Aorta (tissue), 5 donors: ENCODE measurements around the gene SLC10A7. TPM values are rescaled to one million over a fixed set of nuclear protein-coding genes. Genes with fewer than 3 reads are reported as not detected.

Experiments
- ATAC-seq: fragments of 200-7000 bp; cut with Tn5 transposase; one replicate; pipeline ENCODE4 v1.9.1; 2022; ENCODE audit warnings: moderate library complexity; ENCODE audit not compliant: low FRiP score
- DNase-seq, 2 donors: peaks; one replicate each; pipeline ENCODE4 v3.0.0-alpha.2; 2020
- H3K27ac ChIP-seq, 2 donors: one replicate each; pipeline ENCODE4 v1.5.1; 2013; ENCODE audit warnings: low read length in 2 of 2, mild to moderate bottlenecking in 2 of 2, moderate library complexity in 2 of 2, control low read depth in 1 of 2, inconsistent platforms in 1 of 2, low read depth in 1 of 2
- H3K27me3 ChIP-seq, 2 donors: one replicate each; pipeline ENCODE4 v1.6.1; 2013; ENCODE audit warnings: control low read depth in 1 of 2, low read length in 1 of 2, mild to moderate bottlenecking in 1 of 2, moderate library complexity in 1 of 2; ENCODE audit not compliant: insufficient read depth in 2 of 2, control insufficient read depth in 1 of 2
- H3K36me3 ChIP-seq, 2 donors: one replicate each; pipeline ENCODE4 v1.6.1; 2013; ENCODE audit warnings: control low read depth in 1 of 2, low read length in 1 of 2, mild to moderate bottlenecking in 1 of 2; ENCODE audit not compliant: insufficient read depth in 2 of 2, control insufficient read depth in 1 of 2
- H3K4me1 ChIP-seq, 2 donors: one replicate each; pipeline ENCODE4 v1.6.1; 2013; ENCODE audit warnings: low read length in 2 of 2, control low read depth in 1 of 2, mild to moderate bottlenecking in 1 of 2, moderate library complexity in 1 of 2; ENCODE audit not compliant: insufficient read depth in 2 of 2, control insufficient read depth in 1 of 2
- H3K4me3 ChIP-seq, 2 donors: one replicate each; pipeline ENCODE4 v1.5.1; 2013; ENCODE audit warnings: low read length in 2 of 2, control low read depth in 1 of 2, mild to moderate bottlenecking in 1 of 2
- H3K9me3 ChIP-seq: one replicate; pipeline ENCODE4 v1.6.1; 2013; ENCODE audit warnings: mild to moderate bottlenecking, low read length; ENCODE audit not compliant: control insufficient read depth
- WGBS, 2 donors: extraction: QIAGEN DNeasy Blood & Tissue Kit; methylation state at CpG; one replicate each; pipeline ENCODE4 v1.1.7; 2013; 5-methylcytosine and 5-hydroxymethylcytosine counted together
- intact Hi-C, 2 donors: fragments of 100-400 bp; cut with DNase I; formaldehyde crosslinking; loops; one replicate each; pipeline versions ENCODE4 v1.14.2 to v1.15.0; 2022
- polyA plus RNA-seq, 2 donors: library from polyadenylated mRNA; stranded (reverse); fragments of 200-250 nt; gene quantifications; one replicate each; pipeline ENCODE4 v1.2.3, GENCODE V29; 2013
- total RNA-seq, 2 donors: library from RNA; stranded (reverse); fragmentation: NEBNext Ultra II Directional; extraction: Animal tissue kit (Norgen Biotek cat#: 25700); gene quantifications; one replicate each; pipeline ENCODE4 v1.2.1, GENCODE V29; 2021
- donor health status: healthy with polysubstance abuse.
- donor health status: Bipolar disorder and iron deficiency.
- donor health status: DM: no; HTN: no; CAD: no.
- donor health status: DM: no; HTN: no; CAD: no.
- donor health status: DM: yes; HTN: yes; CAD: no.

The SLC10A7 gene
- total and polyA plus RNA-seq, 4 donors: 3.3 to 18.8 (median 10.3) TPM

GRCh38 chr4:146269228-146269653 lies 252.5 kb downstream of the SLC10A7 start:
- H3K27ac ChIP-seq: no peak overlapping the region
- H3K36me3 ChIP-seq: peaks cover 0 to 2% of the 10 kb centered on the region in 2 donors
- DNase-seq (no peak), ATAC-seq (no peak)
- no peaks in the 10 kb centered on the region for H3K4me1 ChIP-seq
- no peak overlapping the region for H3K4me3 ChIP-seq
- no peaks in the 10 kb centered on the region for H3K9me3 ChIP-seq
- intact Hi-C loops: no loop called here
- no peaks in the 10 kb centered on the region for H3K27me3 ChIP-seq
- WGBS, 2 donors: 58 to 68% methylated on average over 2 of the region's 2 CpGs

GRCh38 chr4:146267826-146268225 lies 253.9 kb downstream of the SLC10A7 start:
- peak; percentile 60 for ATAC-seq
- DNase-seq: no peak
- no peak overlapping the region for H3K4me3 ChIP-seq
- 70 to 78% methylated on average over 5 of the region's 5 CpGs for WGBS, 2 donors
- intact Hi-C loops: no loop called here
- H3K27me3 ChIP-seq: no peaks in the 10 kb centered on the region
- H3K4me1 ChIP-seq: no peaks in the 10 kb centered on the region
- no peak overlapping the region for H3K27ac ChIP-seq
- no peaks in the 10 kb centered on the region for H3K9me3 ChIP-seq
- peaks cover 0 to 3% of the 10 kb centered on the region in 2 donors for H3K36me3 ChIP-seq

- H3K4me1 ChIP-seq: no peaks in the 10 kb centered on the region
- DNase-seq (no peak), ATAC-seq (no peak)
- peaks cover 0 to 3% of the 10 kb centered on the region in 2 donors for H3K36me3 ChIP-seq
- H3K4me3 ChIP-seq: no peak overlapping the region
- H3K27ac ChIP-seq: no peak overlapping the region
- intact Hi-C loops: no loop called here
- no peaks in the 10 kb centered on the region for H3K9me3 ChIP-seq
- 95 to 97% methylated on average over 2 of the region's 2 CpGs for WGBS, 2 donors
- no peaks in the 10 kb centered on the region for H3K27me3 ChIP-seq
Observed at GRCh38 chr4:146265950-146266490, 255.7 kb downstream of the SLC10A7 start.

- ATAC-seq: no peak
- intact Hi-C loops: no loop called here
- Histone ChIP-seq H3K4me3 (no peak overlapping the region), H3K9me3 (no peaks in the 10 kb centered on the region), H3K27me3 (no peaks in the 10 kb centered on the region), H3K27ac (no peak overlapping the region), H3K4me1 (no peaks in the 10 kb centered on the region), H3K36me3 (peaks cover 0 to 3% of the 10 kb centered on the region in 2 donors)
- DNase-seq: no peak
Observed at GRCh38 chr4:146263793-146264192, 257.9 kb downstream of the SLC10A7 start.

GRCh38 chr4:146261041-146261440 lies 260.7 kb downstream of the SLC10A7 start:
- H3K4me1 ChIP-seq: no peaks in the 10 kb centered on the region
- no peaks in the 10 kb centered on the region for H3K9me3 ChIP-seq
- no peak overlapping the region for H3K4me3 ChIP-seq
- H3K27me3 ChIP-seq: no peaks in the 10 kb centered on the region
- no peak overlapping the region for H3K27ac ChIP-seq
- 95 to 96% methylated on average over 2 of the region's 2 CpGs for WGBS, 2 donors
- no peak for ATAC-seq
- intact Hi-C loops: no loop called here
- H3K36me3 ChIP-seq: peaks cover 0 to 2% of the 10 kb centered on the region in 2 donors
- DNase-seq: no peak

GRCh38 chr4:146260521-146260920 lies 261.2 kb downstream of the SLC10A7 start:
- peaks cover 0 to 2% of the 10 kb centered on the region in 2 donors for H3K36me3 ChIP-seq

GRCh38 chr4:146257511-146257910 lies 264.2 kb downstream of the SLC10A7 start:
- ATAC-seq: no peak
- Histone ChIP-seq H3K4me1 (no peaks in the 10 kb centered on the region), H3K9me3 (no peaks in the 10 kb centered on the region), H3K36me3 (no peaks in the 10 kb centered on the region), H3K27ac (no peak overlapping the region), H3K27me3 (no peaks in the 10 kb centered on the region), H3K4me3 (no peak overlapping the region)
- intact Hi-C loops: no loop called here
- no peak for DNase-seq
- WGBS, 2 donors: 96 to 98% methylated on average over 1 of the region's 1 CpG

More at GRCh38 chr4:146260521-146260920, 261.2 kb downstream of the SLC10A7 start:
- Histone ChIP-seq H3K27ac (no peak overlapping the region), H3K9me3 (no peaks in the 10 kb centered on the region), H3K27me3 (no peaks in the 10 kb centered on the region), H3K4me1 (no peaks in the 10 kb centered on the region), H3K4me3 (no peak overlapping the region)
- 96 to 98% methylated on average over 4 of the region's 4 CpGs for WGBS, 2 donors
- ATAC-seq (no peak), DNase-seq (no peak)
- intact Hi-C loops: no loop called here

- intact Hi-C loops: no loop called here
- WGBS, 2 donors: 81% methylated on average over 1 of the region's 1 CpG
- H3K9me3 ChIP-seq: no peaks in the 10 kb centered on the region
- H3K4me3 ChIP-seq: no peak overlapping the region
- DNase-seq (no peak), ATAC-seq (no peak)
- no peaks in the 10 kb centered on the region for H3K4me1 ChIP-seq
- H3K36me3 ChIP-seq: no peaks in the 10 kb centered on the region
- no peak overlapping the region for H3K27ac ChIP-seq
- H3K27me3 ChIP-seq: no peaks in the 10 kb centered on the region
Observed at GRCh38 chr4:146256328-146256727, 265.4 kb downstream of the SLC10A7 start.

- no peaks in the 10 kb centered on the region for H3K9me3 ChIP-seq
- 56 to 57% methylated on average over 3 of the region's 3 CpGs for WGBS, 2 donors
- no peak for ATAC-seq
Observed at GRCh38 chr4:146255874-146256273, 265.9 kb downstream of the SLC10A7 start.

More at GRCh38 chr4:146255874-146256273, 265.9 kb downstream of the SLC10A7 start:
- Histone ChIP-seq H3K4me3 (no peak overlapping the region), H3K27me3 (no peaks in the 10 kb centered on the region), H3K36me3 (no peaks in the 10 kb centered on the region), H3K4me1 (no peaks in the 10 kb centered on the region), H3K27ac (no peak overlapping the region)
- no peak for DNase-seq
- intact Hi-C loops: no loop called here
